Loucy (cell line): ENCODE measurements around the gene ASXL3.

ENCODE experiments used
- EZH2phosphoT487 ChIP-seq: fragments of 200-600 bp; IDR thresholded peaks from 2 replicates; pipeline ENCODE4 v1.6.1; 2018; ENCODE audit warnings: antibody characterized with exemption, mild to moderate bottlenecking, moderate library complexity, borderline replicate concordance
- TF ChIP-seq, protein P1 (sequence below): fragments of 200-600 bp; sonication (generic); conservative IDR thresholded peaks from 2 replicates; pipeline ENCODE4 v1.5.1; 2014; ENCODE audit warnings: mild to moderate bottlenecking, antibody characterized with exemption, low read length

DNA sequence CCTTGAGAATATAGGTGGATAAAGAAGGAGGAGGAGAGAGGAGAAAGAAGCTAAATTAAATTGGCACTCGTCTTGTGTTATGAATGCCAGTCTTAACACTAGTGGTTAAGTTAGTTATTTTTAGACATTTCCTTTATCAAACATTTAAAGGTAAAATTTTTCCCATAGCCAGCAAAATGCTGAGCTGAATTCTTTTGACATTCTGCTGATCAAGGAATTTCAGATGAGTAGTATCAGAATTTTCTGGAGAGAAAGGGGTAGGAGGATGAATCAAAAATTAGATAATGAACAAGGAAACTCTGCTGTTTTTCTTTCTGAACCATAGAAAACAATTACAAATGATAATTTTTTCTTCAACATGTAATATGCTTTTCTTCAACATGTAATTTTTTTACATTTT, 52.5 kb downstream of the ASXL3 start:
- TF ChIP-seq, protein P1, sequence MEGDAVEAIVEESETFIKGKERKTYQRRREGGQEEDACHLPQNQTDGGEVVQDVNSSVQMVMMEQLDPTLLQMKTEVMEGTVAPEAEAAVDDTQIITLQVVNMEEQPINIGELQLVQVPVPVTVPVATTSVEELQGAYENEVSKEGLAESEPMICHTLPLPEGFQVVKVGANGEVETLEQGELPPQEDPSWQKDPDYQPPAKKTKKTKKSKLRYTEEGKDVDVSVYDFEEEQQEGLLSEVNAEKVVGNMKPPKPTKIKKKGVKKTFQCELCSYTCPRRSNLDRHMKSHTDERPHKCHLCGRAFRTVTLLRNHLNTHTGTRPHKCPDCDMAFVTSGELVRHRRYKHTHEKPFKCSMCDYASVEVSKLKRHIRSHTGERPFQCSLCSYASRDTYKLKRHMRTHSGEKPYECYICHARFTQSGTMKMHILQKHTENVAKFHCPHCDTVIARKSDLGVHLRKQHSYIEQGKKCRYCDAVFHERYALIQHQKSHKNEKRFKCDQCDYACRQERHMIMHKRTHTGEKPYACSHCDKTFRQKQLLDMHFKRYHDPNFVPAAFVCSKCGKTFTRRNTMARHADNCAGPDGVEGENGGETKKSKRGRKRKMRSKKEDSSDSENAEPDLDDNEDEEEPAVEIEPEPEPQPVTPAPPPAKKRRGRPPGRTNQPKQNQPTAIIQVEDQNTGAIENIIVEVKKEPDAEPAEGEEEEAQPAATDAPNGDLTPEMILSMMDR = no peak
- no peak for TF ChIP-seq EZH2phosphoT487
